Stimulated activated CD8-positive, alpha-beta memory T cell treated with anti-CD3 and anti-CD28 coated beads, Interleukin-12 subunit alpha, Interleukin-12 subunit beta, amount 100 ng/mL, for 4 hours (primary cell): ENCODE results near the gene ARMH4.

Source experiments
- DNase-seq: peaks from one replicate; pipeline ENCODE4 v3.0.0-alpha.2; 2020; ENCODE audit warnings: low read depth

The ARMH4 gene

GRCh38 chr14:58100735-58101368, 51.2 kb downstream of the ARMH4 start:
- no peak for DNase-seq

GRCh38 chr14:58099682-58100081, 52.3 kb downstream of the ARMH4 start:
- DNase-seq = no peak

GRCh38 chr14:58098507-58098906, 53.5 kb downstream of the ARMH4 start:
- no peak for DNase-seq

GRCh38 chr14:58096731-58097130, 55.3 kb downstream of the ARMH4 start:
- DNase-seq = no peak

GRCh38 chr14:58091883-58092630, 60.0 kb downstream of the ARMH4 start:
- DNase-seq = no peak

- no peak for DNase-seq
Observed at GRCh38 chr14:58089612-58090011, 62.4 kb downstream of the ARMH4 start.

GRCh38 chr14:58088961-58089360, 63.1 kb downstream of the ARMH4 start:
- no peak for DNase-seq

GRCh38 chr14:58085877-58086276, 66.1 kb downstream of the ARMH4 start:
- DNase-seq = no peak

GRCh38 chr14:58082491-58083098, 69.4 kb downstream of the ARMH4 start:
- DNase-seq = no peak

GRCh38 chr14:58082011-58082410, 70.0 kb downstream of the ARMH4 start:
- DNase-seq = no peak

GRCh38 chr14:58078471-58078870, 73.5 kb downstream of the ARMH4 start:
- DNase-seq = no peak

- DNase-seq = no peak
Observed at GRCh38 chr14:58078068-58078467, 73.9 kb downstream of the ARMH4 start.

- no peak for DNase-seq
Observed at GRCh38 chr14:58077621-58078020, 74.4 kb downstream of the ARMH4 start.

GRCh38 chr14:58073516-58073915, 78.5 kb downstream of the ARMH4 start:
- no peak for DNase-seq

GRCh38 chr14:58072288-58073071, 79.5 kb downstream of the ARMH4 start:
- DNase-seq = no peak

GRCh38 chr14:58071341-58071740, 80.7 kb downstream of the ARMH4 start:
- DNase-seq = no peak

- no peak for DNase-seq
Observed at GRCh38 chr14:58068306-58068705, 83.7 kb downstream of the ARMH4 start.

GRCh38 chr14:58066115-58066514, 85.9 kb downstream of the ARMH4 start:
- DNase-seq = no peak

GRCh38 chr14:58061581-58061980, 90.4 kb downstream of the ARMH4 start:
- DNase-seq = no peak

- DNase-seq = no peak
Observed at GRCh38 chr14:58060898-58061297, 91.1 kb downstream of the ARMH4 start.

GRCh38 chr14:58060077-58060476, 91.9 kb downstream of the ARMH4 start:
- DNase-seq = no peak

- no peak for DNase-seq
Observed at GRCh38 chr14:58059126-58059525, 92.9 kb downstream of the ARMH4 start.
